GM12878 (cell line): ENCODE measurements around the gene ASCC1. TPM values are rescaled to one million over a fixed set of nuclear protein-coding genes. Genes with fewer than 3 reads are reported as not detected.

Experiments
- CHD2 ChIP-seq: IDR thresholded peaks from 2 replicates; pipeline ENCODE4 v1.6.1; 2011; ENCODE audit warnings: low read depth, low read length, improper control_type of control experiment, borderline replicate concordance
- CREB1 ChIP-seq: IDR thresholded peaks from 2 replicates; pipeline ENCODE4 v1.6.1; 2012; ENCODE audit warnings: low read depth, mild to moderate bottlenecking, inconsistent platforms
- JUNB ChIP-seq: IDR thresholded peaks from 2 replicates; pipeline ENCODE4 v1.6.1; 2016; ENCODE audit warnings: antibody characterized with exemption, mild to moderate bottlenecking
- PRDM15 ChIP-seq: fragments of 450-650 bp; formaldehyde crosslinking; IDR thresholded peaks from 2 replicates; pipeline ENCODE4 v1.4.0; 2020; ENCODE audit warnings: mild to moderate bottlenecking, moderate library complexity
- SRF ChIP-seq, 2 experiments: IDR thresholded peaks; 2 replicates each; pipeline ENCODE4 v1.6.1; 2011; ENCODE audit warnings: low read depth in 2 of 2, low read length in 2 of 2, mild to moderate bottlenecking in 1 of 2, moderate library complexity in 1 of 2
- polyA plus RNA-seq, 11 experiments: library from polyadenylated mRNA; depleted of rRNA in 4 of 11; unstranded in 6 of 11; stranded (reverse) in 5 of 11; fragments of >200 nt; fragmentation: Nextera tagmentation in 4 of 11; fragmentation: Illumina TruSeq in 1 of 11; extraction: Ambion mirVana in 4 of 11; extraction: Trizol in 1 of 11; gene quantifications; 1 replicate in 1 of 11; 2 replicates in 10 of 11; pipeline versions ENCODE4 v1.2.1 to v1.2.3, GENCODE V29; 2011 to 2016; ENCODE audit warnings: inconsistent platforms in 2 of 11, missing spikeins in 2 of 11, low read depth in 1 of 11
- total RNA-seq, 4 experiments: library from RNA; depleted of rRNA in 3 of 4; stranded (reverse); fragments of >200 nt in 3 of 4; fragmentation: Illumina TruSeq in 1 of 4; extraction: Trizol in 1 of 4; gene quantifications; 2 replicates each; pipeline versions ENCODE4 v1.2.1 to v1.2.3, GENCODE V29; 2013 to 2021
- TF ChIP-seq, protein P1 (sequence below): fragments of 450-650 bp; IDR thresholded peaks from 2 replicates; pipeline ENCODE4 v1.6.1; 2017; ENCODE audit warnings: borderline replicate concordance

The ASCC1 gene
- total and polyA plus RNA-seq, 10 of the 15 experiments (the other 5 are each of a cell fraction or from before 2014, with no cell fraction given): 23.3 to 80.6 (median 42.8) TPM

DNA sequence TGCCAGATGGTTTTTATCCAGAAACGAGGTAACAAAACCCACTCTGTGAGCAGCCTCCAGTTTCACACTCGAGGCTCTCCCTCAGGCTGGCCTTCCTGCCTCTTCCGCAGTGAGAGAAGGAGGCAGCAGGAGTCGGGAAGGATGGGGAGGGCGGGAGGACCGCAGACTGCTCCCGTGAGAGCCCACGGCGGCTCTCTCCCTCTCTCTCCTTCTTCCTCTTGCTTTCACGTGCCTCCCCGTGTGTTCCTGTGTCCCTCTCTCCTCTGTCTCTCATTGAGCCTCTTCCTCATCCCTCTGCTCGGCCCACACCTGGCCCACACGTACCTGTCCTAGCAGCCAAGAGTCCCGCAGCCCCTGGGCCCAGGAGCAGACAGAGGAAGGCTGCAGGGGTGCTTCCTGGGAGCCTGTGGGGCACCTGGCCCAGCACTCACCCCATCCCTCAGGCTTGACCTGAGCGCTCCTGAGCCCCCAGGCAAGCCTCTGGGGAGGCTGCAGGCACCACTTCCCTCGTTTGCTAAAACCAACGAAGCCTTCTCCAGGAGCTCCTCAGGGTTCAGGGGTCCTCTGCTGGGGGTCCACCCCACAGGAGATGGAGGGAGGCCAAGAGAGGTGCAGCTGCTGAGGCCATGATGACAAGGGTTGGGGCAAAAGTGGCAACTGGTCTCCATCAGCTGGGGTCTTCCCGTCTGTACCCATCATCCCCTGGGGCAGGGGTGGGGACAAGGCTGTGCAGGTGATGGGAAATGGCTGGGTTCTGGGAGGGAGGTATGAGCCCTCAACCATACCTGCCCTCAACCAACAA is 141.3 kb downstream of the ASCC1 start (continued):
- TF ChIP-seq PRDM15 (CRISPR knock-in tag) (no peak), JUNB (no peak), SRF (IDR thresholded peaks at IDR 0.05; ENCODE audit: low read depth in 2 of 2, low read length in 2 of 2) (no peak), CREB1 (no peak), CHD2 (no peak)
- TF ChIP-seq, protein P1, sequence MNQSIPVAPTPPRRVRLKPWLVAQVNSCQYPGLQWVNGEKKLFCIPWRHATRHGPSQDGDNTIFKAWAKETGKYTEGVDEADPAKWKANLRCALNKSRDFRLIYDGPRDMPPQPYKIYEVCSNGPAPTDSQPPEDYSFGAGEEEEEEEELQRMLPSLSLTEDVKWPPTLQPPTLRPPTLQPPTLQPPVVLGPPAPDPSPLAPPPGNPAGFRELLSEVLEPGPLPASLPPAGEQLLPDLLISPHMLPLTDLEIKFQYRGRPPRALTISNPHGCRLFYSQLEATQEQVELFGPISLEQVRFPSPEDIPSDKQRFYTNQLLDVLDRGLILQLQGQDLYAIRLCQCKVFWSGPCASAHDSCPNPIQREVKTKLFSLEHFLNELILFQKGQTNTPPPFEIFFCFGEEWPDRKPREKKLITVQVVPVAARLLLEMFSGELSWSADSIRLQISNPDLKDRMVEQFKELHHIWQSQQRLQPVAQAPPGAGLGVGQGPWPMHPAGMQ: no peak
